ENCODE measurements around the gene PSG7. TPM values are rescaled to one million over a fixed set of nuclear protein-coding genes. Genes with fewer than 3 reads are reported as not detected.
"Not testable (repeated sequence)": the region's sequence is repeated elsewhere in the genome, so short reads cannot be mapped to it uniquely, and the experiment has no call there.

The PSG7 gene
- total RNA-seq, 4 donors from 2014 or later: 0.45 to 0.59 (median 0.52) TPM; not detected in 1

DNA sequence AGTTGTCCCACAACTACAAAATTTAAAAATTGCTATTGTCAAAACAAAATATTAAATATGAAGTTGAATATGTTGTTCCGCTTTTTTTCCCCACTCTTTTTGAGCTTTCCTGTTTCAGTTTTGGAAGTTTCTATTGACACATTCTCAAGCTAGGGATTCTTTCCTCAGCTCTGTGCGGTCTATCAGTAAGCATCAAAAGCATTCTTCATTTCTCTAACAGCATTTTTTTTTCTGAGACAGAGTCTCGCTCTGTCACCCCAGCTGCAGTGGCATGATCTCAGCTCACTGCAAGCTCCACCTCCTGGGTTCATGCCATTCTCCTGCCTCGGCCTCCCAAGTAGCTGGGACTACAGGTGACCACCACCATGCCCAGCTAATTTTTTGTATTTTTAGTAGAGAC lies 24.1 kb downstream of the PSG7 start:
- 80% methylated on average over 4 of the region's 4 CpGs for WGBS
- H3K27me3 ChIP-seq; H3K36me3 ChIP-seq; DNase-seq (ENCODE audit: low spot score in 2 of 2); H3K9me3 ChIP-seq; H3K4me1 ChIP-seq; H3K27ac ChIP-seq; H3K4me3 ChIP-seq: not testable (repeated sequence)

DNA sequence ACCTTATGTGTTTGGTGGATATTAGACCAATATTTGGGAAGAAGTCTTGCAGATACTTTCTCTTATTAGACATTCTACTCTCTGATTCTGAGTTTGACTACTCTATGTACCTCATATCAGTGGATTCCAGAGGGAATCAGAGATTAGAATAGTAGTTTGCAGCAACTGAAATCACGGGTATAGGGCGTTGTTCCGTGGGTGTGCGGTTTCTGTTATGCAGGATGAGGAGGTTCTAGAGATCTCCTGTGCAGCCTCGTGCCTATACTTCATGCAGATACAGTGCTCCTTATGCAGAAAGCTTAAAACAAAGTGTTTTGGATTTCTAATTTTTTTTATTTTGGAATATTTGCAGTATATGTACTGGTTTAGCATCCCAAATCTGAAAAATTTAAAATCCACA lies 25.3 kb downstream of the PSG7 start:
- H3K4me1 ChIP-seq; H3K4me3 ChIP-seq; H3K27me3 ChIP-seq; H3K36me3 ChIP-seq; H3K27ac ChIP-seq; DNase-seq (ENCODE audit: low spot score in 2 of 2); H3K9me3 ChIP-seq: not testable (repeated sequence)
- 90% methylated on average over 5 of the region's 5 CpGs for WGBS

DNA sequence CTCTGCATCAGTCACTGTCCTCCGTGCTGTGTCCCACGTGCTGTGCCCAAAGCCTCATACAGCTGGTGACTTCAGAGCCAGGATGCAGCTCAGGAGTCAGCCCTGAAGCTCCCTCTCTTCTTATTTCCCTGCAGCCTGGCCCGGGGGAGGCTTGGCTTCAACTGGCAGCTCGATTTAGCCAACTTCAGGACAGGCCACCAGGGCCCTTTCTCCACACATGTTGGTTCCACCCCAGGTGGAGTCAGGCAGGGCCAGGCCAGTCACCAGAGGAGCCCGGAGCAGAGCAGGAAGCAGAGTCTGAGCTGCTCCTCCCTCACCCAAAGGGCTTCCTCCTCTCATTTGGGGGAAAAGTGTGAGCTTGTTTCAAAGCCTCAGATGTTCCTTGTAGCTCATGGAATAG lies 30.8 kb downstream of the PSG7 start:
- peak in 1 of 2 donors; percentile 52 for DNase-seq (ENCODE audit: low spot score in 2 of 2)
- H3K27ac ChIP-seq, H3K4me3 ChIP-seq, H3K27me3 ChIP-seq, H3K36me3 ChIP-seq, H3K9me3 ChIP-seq, H3K4me1 ChIP-seq: not testable (repeated sequence)
- 79% methylated on average over 4 of the region's 5 CpGs for WGBS

DNA sequence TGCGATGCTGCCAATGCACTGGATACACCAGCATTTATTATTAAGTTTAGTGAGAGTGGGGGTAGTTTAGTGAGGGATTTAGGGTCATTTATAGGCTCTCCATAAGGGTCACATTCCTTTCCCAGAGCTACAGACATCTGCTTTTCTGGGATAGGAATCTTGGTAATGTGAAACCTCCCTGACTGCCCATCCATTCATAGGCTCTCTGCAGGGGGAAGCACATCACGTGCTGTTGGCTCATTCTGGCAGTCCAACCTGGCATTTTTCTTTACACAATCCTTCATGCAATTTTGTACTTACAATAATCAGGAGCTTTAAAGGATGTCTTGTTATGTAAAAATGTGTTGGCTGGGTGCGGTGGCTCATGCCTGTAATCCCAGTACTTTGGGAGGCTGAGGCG lies 36.4 kb downstream of the PSG7 start:
- not testable (repeated sequence) for H3K27ac ChIP-seq; H3K36me3 ChIP-seq; DNase-seq (ENCODE audit: low spot score in 2 of 2); H3K27me3 ChIP-seq; H3K4me3 ChIP-seq; H3K4me1 ChIP-seq; H3K9me3 ChIP-seq
- WGBS: 86% methylated on average over 4 of the region's 4 CpGs

DNA sequence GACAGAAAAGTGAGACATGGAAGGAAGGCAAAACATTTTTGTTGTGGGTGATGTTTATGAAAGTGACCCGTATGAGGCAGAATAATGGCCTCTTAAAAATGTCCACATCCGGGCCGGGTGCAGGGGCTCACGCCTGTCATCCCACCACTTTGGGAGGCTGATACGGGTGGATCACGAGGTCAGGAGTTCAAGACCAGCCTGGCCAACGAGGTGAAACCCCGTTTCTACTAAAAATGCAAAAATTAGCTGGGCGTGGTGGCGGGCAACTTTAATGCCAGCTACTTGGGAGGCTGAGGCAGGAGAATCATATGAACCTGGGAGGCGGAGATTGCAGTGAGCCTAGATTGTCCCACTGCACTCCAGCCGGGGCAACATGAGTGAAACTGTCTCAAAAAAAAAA lies 37.3 kb downstream of the PSG7 start:
- H3K27me3 ChIP-seq, H3K27ac ChIP-seq, H3K36me3 ChIP-seq, H3K9me3 ChIP-seq, H3K4me1 ChIP-seq, H3K4me3 ChIP-seq: not testable (repeated sequence)
- peak in 1 of 2 donors; percentile 66 for DNase-seq (ENCODE audit: low spot score in 2 of 2)
- WGBS: 83% methylated on average over 12 of the region's 12 CpGs

DNA sequence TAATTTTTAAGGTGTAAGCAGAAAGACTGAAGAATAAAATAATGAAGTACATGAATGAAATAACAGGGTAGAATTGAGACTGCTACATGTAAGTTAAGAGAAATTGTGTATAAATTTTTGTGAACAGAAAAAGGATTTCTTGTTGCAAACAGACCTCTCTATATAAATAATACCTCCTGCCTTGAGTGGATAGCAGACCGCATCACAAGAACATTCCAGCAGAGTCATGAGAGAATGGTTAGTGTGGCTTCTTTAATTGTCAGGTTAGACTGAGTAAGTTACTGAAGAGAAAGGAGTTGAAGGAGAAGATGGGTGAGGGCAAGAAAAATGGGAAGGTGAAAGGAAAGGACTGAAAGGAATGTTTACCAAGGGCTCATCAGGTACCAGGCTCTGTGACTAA lies 37.9 kb downstream of the PSG7 start:
- 91% methylated on average over 1 of the region's 1 CpG for WGBS
- DNase-seq (ENCODE audit: low spot score in 2 of 2); H3K27me3 ChIP-seq; H3K4me1 ChIP-seq; H3K9me3 ChIP-seq; H3K4me3 ChIP-seq; H3K36me3 ChIP-seq; H3K27ac ChIP-seq: not testable (repeated sequence)

DNA sequence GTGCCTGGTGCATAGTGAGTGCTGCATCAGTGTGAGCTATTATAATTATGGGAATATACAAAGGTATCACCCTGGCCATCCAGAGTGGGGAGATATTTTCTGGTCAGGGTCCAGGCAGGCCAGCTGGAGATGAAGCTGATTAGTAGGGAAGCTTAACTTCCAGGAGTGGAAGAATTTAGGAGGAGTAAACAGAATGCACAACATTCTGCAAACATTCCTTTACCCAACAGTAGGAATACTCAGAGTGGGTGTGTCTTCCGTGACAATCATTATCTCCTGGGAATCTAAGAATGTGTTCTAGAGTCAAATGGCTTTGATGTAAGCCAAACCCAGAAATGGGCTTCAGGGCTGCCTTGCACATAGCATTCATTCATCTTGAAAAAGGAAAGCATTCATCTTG lies 38.4 kb downstream of the PSG7 start:
- not testable (repeated sequence) for DNase-seq (ENCODE audit: low spot score in 2 of 2); H3K36me3 ChIP-seq; H3K27ac ChIP-seq; H3K4me1 ChIP-seq; H3K4me3 ChIP-seq; H3K27me3 ChIP-seq; H3K9me3 ChIP-seq
- WGBS: 21% methylated on average over 1 of the region's 1 CpG

DNA sequence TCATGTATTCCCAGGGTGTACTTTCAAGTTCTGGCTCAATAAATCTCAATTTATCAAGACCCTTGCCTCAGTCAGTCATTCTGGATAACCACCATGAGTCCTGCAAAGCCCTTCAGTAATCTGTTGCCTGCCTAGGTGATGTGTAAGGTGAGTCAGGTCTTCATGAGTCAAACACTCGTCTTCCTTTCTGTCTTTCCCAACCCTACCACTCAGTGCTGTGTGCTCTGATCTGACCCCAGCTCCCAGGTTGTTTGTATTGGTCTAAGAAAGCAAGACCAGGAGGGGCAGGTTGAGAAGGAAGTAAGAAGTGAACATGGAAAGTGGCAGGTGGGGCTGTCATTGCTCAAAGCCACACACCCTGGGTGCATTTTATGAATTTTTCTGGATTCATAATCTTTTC lies 39.3 kb downstream of the PSG7 start:
- WGBS: 19% methylated on average over 1 of the region's 1 CpG
- not testable (repeated sequence) for H3K36me3 ChIP-seq; DNase-seq (ENCODE audit: low spot score in 2 of 2); H3K27ac ChIP-seq; H3K4me3 ChIP-seq; H3K4me1 ChIP-seq; H3K27me3 ChIP-seq; H3K9me3 ChIP-seq

DNA sequence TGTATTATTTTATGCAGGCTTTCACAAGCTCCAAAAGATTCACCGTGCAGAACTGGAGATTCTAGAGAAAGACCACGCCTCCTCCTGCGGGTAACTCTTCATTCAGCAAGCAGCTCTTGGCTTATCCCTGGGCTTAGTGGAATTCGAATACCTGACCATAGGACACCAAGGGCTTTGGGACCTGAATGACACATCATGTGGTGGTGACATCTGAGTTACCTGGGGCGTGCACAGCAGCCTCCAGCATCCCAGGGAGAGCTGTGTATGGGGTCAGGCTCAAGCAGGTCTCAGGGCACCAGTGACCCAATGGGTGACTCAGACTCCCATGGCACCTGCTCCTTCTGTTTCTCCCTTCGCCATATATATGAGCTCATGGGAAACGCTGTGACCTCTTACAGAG lies 46.6 kb downstream of the PSG7 start:
- H3K27me3 ChIP-seq, H3K9me3 ChIP-seq, H3K4me3 ChIP-seq, H3K36me3 ChIP-seq, H3K4me1 ChIP-seq, H3K27ac ChIP-seq: not testable (repeated sequence)
- 88% methylated on average over 7 of the region's 7 CpGs for WGBS
- DNase-seq (ENCODE audit: low spot score in 2 of 2): peak in 1 of 2 donors; percentile 53

DNA sequence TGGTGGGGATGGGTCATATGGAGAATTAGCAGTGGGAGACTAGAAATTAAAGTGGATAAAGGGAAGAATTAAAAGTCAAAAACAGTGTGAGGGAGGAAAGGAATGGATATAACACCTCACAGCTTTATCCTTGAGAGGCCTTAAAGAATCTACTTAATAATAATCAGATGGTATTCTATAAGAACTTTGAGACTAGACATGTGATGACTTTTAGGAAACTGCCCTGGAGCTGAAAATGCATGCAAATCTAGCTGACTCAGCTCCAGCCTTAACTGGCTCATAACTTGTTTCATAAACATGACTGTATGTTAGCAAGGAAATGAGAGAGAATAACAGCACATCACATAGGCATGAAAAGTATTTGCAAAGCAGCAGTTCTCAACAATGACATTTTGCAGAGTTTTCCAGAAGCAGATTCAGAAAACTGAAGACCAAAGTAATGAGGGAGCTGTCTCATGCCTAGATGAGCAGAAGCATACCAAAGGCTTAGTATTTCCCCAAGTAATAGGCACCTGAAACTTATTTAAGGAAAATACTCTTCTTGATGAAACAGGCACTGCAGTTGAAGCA lies 49.0 kb downstream of the PSG7 start:
- not testable (repeated sequence) for H3K9me3 ChIP-seq; H3K4me3 ChIP-seq; H3K36me3 ChIP-seq; DNase-seq (ENCODE audit: low spot score in 2 of 2); H3K27me3 ChIP-seq; H3K27ac ChIP-seq; H3K4me1 ChIP-seq

DNA sequence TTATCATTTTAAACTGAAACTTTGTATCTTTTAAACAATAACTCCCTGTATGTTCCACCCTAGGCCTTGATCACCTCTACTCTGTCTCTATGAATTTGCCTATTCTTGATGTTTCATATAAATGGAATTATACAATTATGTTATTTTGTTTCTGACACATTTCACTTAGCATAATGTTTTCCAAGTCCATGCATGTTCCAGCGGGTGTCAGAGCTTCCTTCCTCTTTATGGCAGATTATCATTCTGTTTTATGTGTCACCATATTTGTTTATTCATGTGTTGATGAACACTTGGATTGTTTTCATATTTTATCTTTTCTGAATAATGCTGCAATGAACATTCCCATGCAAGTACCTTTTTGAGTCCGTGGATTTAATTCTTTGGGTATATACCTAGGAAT lies 54.3 kb downstream of the PSG7 start:
- H3K27me3 ChIP-seq; H3K4me1 ChIP-seq; DNase-seq (ENCODE audit: low spot score in 2 of 2); H3K36me3 ChIP-seq; H3K4me3 ChIP-seq; H3K9me3 ChIP-seq; H3K27ac ChIP-seq: not testable (repeated sequence)
- 60% methylated on average over 2 of the region's 2 CpGs for WGBS

DNA sequence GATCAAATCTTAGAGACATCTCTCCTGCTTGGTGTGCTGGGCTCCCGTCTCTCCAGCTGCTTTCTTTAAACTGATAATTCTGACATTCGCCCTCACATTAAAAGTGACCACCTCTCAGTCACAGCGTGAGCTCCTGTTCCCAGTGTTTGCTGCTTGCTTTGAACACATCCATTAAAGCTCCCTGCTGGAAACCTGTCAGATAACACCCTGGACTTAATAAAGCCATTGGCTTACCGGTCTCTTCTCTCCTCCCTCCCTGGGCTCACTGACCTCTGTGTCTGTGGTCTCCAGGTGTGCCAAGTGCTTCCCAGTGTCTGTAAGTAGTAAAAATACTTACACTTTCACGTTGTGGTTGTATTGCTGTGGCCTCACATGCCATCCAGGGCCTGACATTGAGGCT lies 55.0 kb downstream of the PSG7 start:
- 84% methylated on average over 5 of the region's 5 CpGs for WGBS
- H3K4me3 ChIP-seq, H3K4me1 ChIP-seq, H3K27me3 ChIP-seq, H3K27ac ChIP-seq, H3K36me3 ChIP-seq, H3K9me3 ChIP-seq: not testable (repeated sequence)
- peak in 1 of 2 donors; percentile 53 for DNase-seq (ENCODE audit: low spot score in 2 of 2)

DNA sequence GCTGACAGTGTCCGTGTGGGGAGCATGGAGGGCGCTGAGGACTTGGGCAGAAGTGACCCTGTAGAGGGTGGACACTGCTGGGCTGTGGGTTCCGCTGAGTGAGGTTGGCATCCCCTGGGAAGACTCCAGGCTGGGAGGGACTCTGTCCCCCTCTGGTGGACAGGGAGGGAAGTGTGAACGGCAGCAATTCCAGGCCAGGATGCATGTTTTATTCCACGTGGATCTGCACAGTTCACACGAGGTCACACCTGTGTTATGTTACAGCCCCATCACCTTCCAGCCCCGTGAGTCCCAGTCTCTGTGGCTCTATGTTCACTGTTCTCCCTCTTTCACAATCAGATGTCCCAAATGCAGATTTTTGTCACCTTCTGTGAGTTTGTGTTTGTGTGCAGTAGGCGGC lies 55.7 kb downstream of the PSG7 start:
- H3K4me1 ChIP-seq; H3K36me3 ChIP-seq; H3K27ac ChIP-seq; DNase-seq (ENCODE audit: low spot score in 2 of 2); H3K4me3 ChIP-seq; H3K27me3 ChIP-seq; H3K9me3 ChIP-seq: not testable (repeated sequence)
- 67% methylated on average over 7 of the region's 8 CpGs for whole genome bisulfite sequencing

DNA sequence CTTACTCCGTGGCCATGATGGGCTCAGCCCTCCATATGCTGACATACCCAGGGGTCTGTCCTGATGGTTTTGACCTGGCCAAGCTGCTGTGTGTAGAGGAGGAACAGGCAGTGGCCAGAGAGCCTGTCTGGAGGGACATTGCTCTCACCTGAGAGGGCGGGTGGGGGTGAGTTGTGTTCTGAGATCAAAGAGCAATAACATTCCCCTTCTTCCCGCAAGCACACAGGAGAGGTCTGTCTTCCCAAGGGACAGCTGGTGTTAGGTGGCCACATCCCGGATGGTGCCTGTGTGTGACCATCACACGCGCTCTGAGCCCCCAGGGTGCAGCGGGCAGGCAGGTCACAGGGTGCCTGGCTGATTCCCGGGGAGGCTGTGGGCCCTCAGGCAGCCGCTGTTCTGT lies 56.4 kb downstream of the PSG7 start:
- WGBS: 86% methylated on average over 3 of the region's 9 CpGs
- H3K4me1 ChIP-seq: not testable (repeated sequence)

More for the DNA sequence above, 56.4 kb downstream of the PSG7 start:
- H3K36me3 ChIP-seq, H3K27me3 ChIP-seq, H3K9me3 ChIP-seq, H3K4me3 ChIP-seq, H3K27ac ChIP-seq: not testable (repeated sequence)
- DNase-seq (ENCODE audit: low spot score in 2 of 2): peak in 1 of 2 donors; percentile 72

Data from suprapubic skin (tissue), 4 donors.